ENCODE measurements around the gene ALDH1L2.

Gene ALDH1L2

DNA sequence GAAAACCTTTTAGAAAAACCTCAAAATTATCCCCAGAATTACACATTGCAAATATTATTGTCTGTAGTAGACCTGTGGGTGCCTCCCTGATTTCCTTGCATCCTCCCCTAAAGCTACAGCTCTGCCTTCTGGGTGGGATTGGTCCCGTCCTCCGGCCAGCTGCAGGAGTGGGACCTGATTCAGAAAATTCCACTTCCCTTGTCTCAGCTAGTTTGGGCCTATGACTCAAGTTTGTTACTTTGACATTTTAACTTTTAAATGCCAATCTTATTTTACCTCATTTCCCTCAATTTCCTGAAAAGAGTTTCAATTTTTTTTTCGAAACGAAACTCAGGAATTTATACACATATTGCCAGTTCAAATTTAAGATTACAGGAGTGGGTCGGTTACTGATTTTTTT is 113.0 kb downstream of the ALDH1L2 start:
- Histone ChIP-seq H3K27ac (ENCODE audit: extremely low read depth, low read depth, low read length) (no peak overlapping the region), H3K4me3 (ENCODE audit: low read depth, low read length) (no peak overlapping the region), H3K36me3 (ENCODE audit: control insufficient read depth in 2 of 2, insufficient read depth in 1 of 2, low read length in 2 of 2) (no peaks in the 10 kb centered on the region), H3K9me3 (ENCODE audit: control insufficient read depth, insufficient read depth, low read depth, low read length) (no peaks in the 10 kb centered on the region), H3K4me1 (ENCODE audit: control insufficient read depth, insufficient read depth, low read length) (no peaks in the 10 kb centered on the region)
- TF ChIP-seq ZNF626 (tag by site-specific recombination; IDR thresholded peaks at IDR 0.05) (no peak), ZNF776 (tag by site-specific recombination; IDR thresholded peaks at IDR 0.05; ENCODE audit: borderline replicate concordance) (no peak), GLIS2 (tag by site-specific recombination; IDR thresholded peaks at IDR 0.05) (no peak), ZNF624 (tag by site-specific recombination; IDR thresholded peaks at IDR 0.05) (no peak), IKZF3 (tag by site-specific recombination; IDR thresholded peaks at IDR 0.05) (no peak), ZFHX2 (tag by site-specific recombination; conservative IDR thresholded peaks at IDR 0.05) (no peak), ZSCAN30 (tag by site-specific recombination; IDR thresholded peaks at IDR 0.05) (no peak), FEZF1 (tag by site-specific recombination; IDR thresholded peaks at IDR 0.05) (no peak), ZNF658 (tag by site-specific recombination; IDR thresholded peaks at IDR 0.05) (no peak), KLF7 (tag by site-specific recombination; IDR thresholded peaks at IDR 0.05; ENCODE audit: borderline replicate concordance) (no peak), KLF16 (tag by site-specific recombination; IDR thresholded peaks at IDR 0.05) (no peak), ZNF23 (tag by site-specific recombination; IDR thresholded peaks at IDR 0.05; ENCODE audit: borderline replicate concordance) (no peak), ZNF155 (tag by site-specific recombination; IDR thresholded peaks at IDR 0.05) (no peak)
- TF ChIP-seq, protein P1, sequence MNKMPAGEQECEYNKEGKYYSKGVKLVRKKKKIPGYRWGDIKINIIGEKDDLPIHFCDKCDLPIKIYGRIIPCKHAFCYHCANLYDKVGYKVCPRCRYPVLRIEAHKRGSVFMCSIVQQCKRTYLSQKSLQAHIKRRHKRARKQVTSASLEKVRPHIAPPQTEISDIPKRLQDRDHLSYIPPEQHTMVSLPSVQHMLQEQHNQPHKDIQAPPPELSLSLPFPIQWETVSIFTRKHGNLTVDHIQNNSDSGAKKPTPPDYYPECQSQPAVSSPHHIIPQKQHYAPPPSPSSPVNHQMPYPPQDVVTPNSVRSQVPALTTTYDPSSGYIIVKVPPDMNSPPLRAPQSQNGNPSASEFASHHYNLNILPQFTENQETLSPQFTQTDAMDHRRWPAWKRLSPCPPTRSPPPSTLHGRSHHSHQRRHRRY (tag by site-specific recombination; IDR thresholded peaks at IDR 0.05): no peak
- TF ChIP-seq, protein P2, sequence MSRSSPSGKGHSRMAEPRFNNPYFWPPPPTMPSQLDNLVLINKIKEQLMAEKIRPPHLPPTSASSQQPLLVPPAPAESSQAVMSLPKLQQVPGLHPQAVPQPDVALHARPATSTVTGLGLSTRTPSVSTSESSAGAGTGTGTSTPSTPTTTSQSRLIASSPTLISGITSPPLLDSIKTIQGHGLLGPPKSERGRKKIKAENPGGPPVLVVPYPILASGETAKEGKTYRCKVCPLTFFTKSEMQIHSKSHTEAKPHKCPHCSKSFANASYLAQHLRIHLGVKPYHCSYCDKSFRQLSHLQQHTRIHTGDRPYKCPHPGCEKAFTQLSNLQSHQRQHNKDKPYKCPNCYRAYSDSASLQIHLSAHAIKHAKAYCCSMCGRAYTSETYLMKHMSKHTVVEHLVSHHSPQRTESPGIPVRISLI (tag by site-specific recombination; IDR thresholded peaks at IDR 0.05): no peak
- TF ChIP-seq, protein P3, sequence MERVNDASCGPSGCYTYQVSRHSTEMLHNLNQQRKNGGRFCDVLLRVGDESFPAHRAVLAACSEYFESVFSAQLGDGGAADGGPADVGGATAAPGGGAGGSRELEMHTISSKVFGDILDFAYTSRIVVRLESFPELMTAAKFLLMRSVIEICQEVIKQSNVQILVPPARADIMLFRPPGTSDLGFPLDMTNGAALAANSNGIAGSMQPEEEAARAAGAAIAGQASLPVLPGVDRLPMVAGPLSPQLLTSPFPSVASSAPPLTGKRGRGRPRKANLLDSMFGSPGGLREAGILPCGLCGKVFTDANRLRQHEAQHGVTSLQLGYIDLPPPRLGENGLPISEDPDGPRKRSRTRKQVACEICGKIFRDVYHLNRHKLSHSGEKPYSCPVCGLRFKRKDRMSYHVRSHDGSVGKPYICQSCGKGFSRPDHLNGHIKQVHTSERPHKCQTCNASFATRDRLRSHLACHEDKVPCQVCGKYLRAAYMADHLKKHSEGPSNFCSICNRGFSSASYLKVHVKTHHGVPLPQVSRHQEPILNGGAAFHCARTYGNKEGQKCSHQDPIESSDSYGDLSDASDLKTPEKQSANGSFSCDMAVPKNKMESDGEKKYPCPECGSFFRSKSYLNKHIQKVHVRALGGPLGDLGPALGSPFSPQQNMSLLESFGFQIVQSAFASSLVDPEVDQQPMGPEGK (tag by site-specific recombination; IDR thresholded peaks at IDR 0.05): no peak
- TF ChIP-seq, protein P4, sequence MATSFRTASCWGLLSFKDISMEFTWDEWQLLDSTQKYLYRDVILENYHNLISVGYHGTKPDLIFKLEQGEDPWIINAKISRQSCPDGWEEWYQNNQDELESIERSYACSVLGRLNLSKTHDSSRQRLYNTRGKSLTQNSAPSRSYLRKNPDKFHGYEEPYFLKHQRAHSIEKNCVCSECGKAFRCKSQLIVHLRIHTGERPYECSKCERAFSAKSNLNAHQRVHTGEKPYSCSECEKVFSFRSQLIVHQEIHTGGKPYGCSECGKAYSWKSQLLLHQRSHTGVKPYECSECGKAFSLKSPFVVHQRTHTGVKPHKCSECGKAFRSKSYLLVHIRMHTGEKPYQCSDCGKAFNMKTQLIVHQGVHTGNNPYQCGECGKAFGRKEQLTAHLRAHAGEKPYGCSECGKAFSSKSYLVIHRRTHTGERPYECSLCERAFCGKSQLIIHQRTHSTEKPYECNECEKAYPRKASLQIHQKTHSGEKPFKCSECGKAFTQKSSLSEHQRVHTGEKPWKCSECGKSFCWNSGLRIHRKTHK (tag by site-specific recombination; IDR thresholded peaks at IDR 0.05): no peak
- CTCF ChIA-PET: no interaction called here
- POLR2A ChIA-PET: no interaction called here

Data from HEK293 (cell line).